Measurements from ENCODE around the gene RBM12.

Gene RBM12

GRCh38 chr20:35653893-35654292, 10.8 kb downstream of the RBM12 start:
- DNase-seq (ENCODE audit: insufficient read length, low spot score) (no peak), FAIRE-seq (no peak)
- TF ChIP-seq POLR2A (IDR thresholded peaks at IDR 0.05; ENCODE audit: low read depth, low read length) = no peak

GRCh38 chr20:35653430-35653734, 11.3 kb downstream of the RBM12 start:
- FAIRE-seq (no peak), DNase-seq (ENCODE audit: insufficient read length, low spot score) (no peak)
- TF ChIP-seq POLR2A (IDR thresholded peaks at IDR 0.05; ENCODE audit: low read depth, low read length) = no peak

- DNase-seq (ENCODE audit: insufficient read length, low spot score) (no peak), FAIRE-seq (no peak)
- no peak for TF ChIP-seq POLR2A (IDR thresholded peaks at IDR 0.05; ENCODE audit: low read depth, low read length)
These were observed 11.9 kb downstream of the RBM12 start for GRCh38 chr20:35652641-35653429.

- FAIRE-seq (no peak), DNase-seq (ENCODE audit: insufficient read length, low spot score) (no peak)
- TF ChIP-seq POLR2A (IDR thresholded peaks at IDR 0.05; ENCODE audit: low read depth, low read length) = no peak
These were observed 12.7 kb downstream of the RBM12 start for GRCh38 chr20:35651958-35652357.

GRCh38 chr20:35650632-35651031, 14.1 kb downstream of the RBM12 start:
- no peak for TF ChIP-seq POLR2A (IDR thresholded peaks at IDR 0.05; ENCODE audit: low read depth, low read length)
- DNase-seq (ENCODE audit: insufficient read length, low spot score) (no peak), FAIRE-seq (no peak)

- DNase-seq (ENCODE audit: insufficient read length, low spot score) (no peak), FAIRE-seq (no peak)
- TF ChIP-seq POLR2A (IDR thresholded peaks at IDR 0.05; ENCODE audit: low read depth, low read length) = no peak
These were observed 15.9 kb downstream of the RBM12 start for GRCh38 chr20:35648836-35649235.

- no peak for TF ChIP-seq POLR2A (IDR thresholded peaks at IDR 0.05; ENCODE audit: low read depth, low read length)
- DNase-seq (ENCODE audit: insufficient read length, low spot score) = no peak
- no peak for FAIRE-seq
These were observed 19.9 kb downstream of the RBM12 start for GRCh38 chr20:35644806-35645205.

- no peak for FAIRE-seq
- no peak for DNase-seq (ENCODE audit: insufficient read length, low spot score)
- no peak for TF ChIP-seq POLR2A (IDR thresholded peaks at IDR 0.05; ENCODE audit: low read depth, low read length)
These were observed 21.7 kb downstream of the RBM12 start for GRCh38 chr20:35643045-35643444.

- DNase-seq (ENCODE audit: insufficient read length, low spot score) (no peak), FAIRE-seq (no peak)
- TF ChIP-seq POLR2A (IDR thresholded peaks at IDR 0.05; ENCODE audit: low read depth, low read length) = no peak
These were observed 23.0 kb downstream of the RBM12 start for GRCh38 chr20:35641743-35642142.

GRCh38 chr20:35640724-35641123, 24.0 kb downstream of the RBM12 start:
- no peak for DNase-seq (ENCODE audit: insufficient read length, low spot score)
- FAIRE-seq = no peak
- no peak for TF ChIP-seq POLR2A (IDR thresholded peaks at IDR 0.05; ENCODE audit: low read depth, low read length)

- TF ChIP-seq POLR2A (IDR thresholded peaks at IDR 0.05; ENCODE audit: low read depth, low read length) = no peak
- FAIRE-seq = no peak
These were observed 25.9 kb downstream of the RBM12 start for GRCh38 chr20:35638751-35639150.

GRCh38 chr20:35637276-35637675, 27.4 kb downstream of the RBM12 start:
- no peak for DNase-seq (ENCODE audit: insufficient read length, low spot score)
- no peak for FAIRE-seq
- no peak for TF ChIP-seq POLR2A (IDR thresholded peaks at IDR 0.05; ENCODE audit: low read depth, low read length)

More at GRCh38 chr20:35638751-35639150, 25.9 kb downstream of the RBM12 start:
- DNase-seq (ENCODE audit: insufficient read length, low spot score) = no peak

GRCh38 chr20:35636095-35636494, 28.6 kb downstream of the RBM12 start:
- DNase-seq (ENCODE audit: insufficient read length, low spot score) = no peak
- no peak for FAIRE-seq

GRCh38 chr20:35635652-35636051, 29.0 kb downstream of the RBM12 start:
- TF ChIP-seq POLR2A (IDR thresholded peaks at IDR 0.05; ENCODE audit: low read depth, low read length) = no peak
- FAIRE-seq = no peak
- no peak for DNase-seq (ENCODE audit: insufficient read length, low spot score)

More at GRCh38 chr20:35636095-35636494, 28.6 kb downstream of the RBM12 start:
- no peak for TF ChIP-seq POLR2A (IDR thresholded peaks at IDR 0.05; ENCODE audit: low read depth, low read length)

- FAIRE-seq = no peak
- no peak for TF ChIP-seq POLR2A (IDR thresholded peaks at IDR 0.05; ENCODE audit: low read depth, low read length)
These were observed 32.1 kb downstream of the RBM12 start for GRCh38 chr20:35632539-35633115.

More at GRCh38 chr20:35632539-35633115, 32.1 kb downstream of the RBM12 start:
- DNase-seq (ENCODE audit: insufficient read length, low spot score) = no peak

Data from H54 (cell line).